GM23248 (cell line): ENCODE measurements around the gene HIPK2. TPM values are rescaled to one million over a fixed set of nuclear protein-coding genes. Genes with fewer than 3 reads are reported as not detected.
A peak's percentile ranks its signal among the peaks of the same experiment; 100 is the strongest.

Experiments used
- DNase-seq: peaks from one replicate; pipeline ENCODE4 v3.0.0-alpha.2; 2015
- H2AFZ ChIP-seq: fragments of 200-600 bp; sonication (generic); 2 replicates; pipeline ENCODE4 v1.6.1; 2016; ENCODE audit warnings: antibody characterized with exemption
- H3F3A ChIP-seq: fragments of 200-600 bp; sonication (generic); 2 replicates; pipeline ENCODE4 v1.6.1; 2016; ENCODE audit warnings: mild to moderate bottlenecking, antibody characterized with exemption, mixed run types; ENCODE audit not compliant: insufficient read depth
- H3K27ac ChIP-seq: fragments of 200-600 bp; sonication (generic); 2 replicates; pipeline ENCODE4 v1.5.1; 2016; ENCODE audit warnings: mild to moderate bottlenecking
- H3K27me3 ChIP-seq: fragments of 200-600 bp; sonication (generic); replicated peaks from 2 replicates; pipeline ENCODE4 v1.6.1; 2016; ENCODE audit warnings: mild to moderate bottlenecking; ENCODE audit not compliant: insufficient read depth
- H3K36me3 ChIP-seq: fragments of 200-600 bp; sonication (generic); 2 replicates; pipeline ENCODE4 v1.6.1; 2016; ENCODE audit warnings: low read depth, mild to moderate bottlenecking
- H3K4me1 ChIP-seq: fragments of 200-600 bp; sonication (generic); 2 replicates; pipeline ENCODE4 v1.6.1; 2016; ENCODE audit warnings: mild to moderate bottlenecking; ENCODE audit not compliant: insufficient read depth
- H3K4me2 ChIP-seq: fragments of 200-600 bp; sonication (generic); one replicate; pipeline ENCODE4 v1.6.1; 2016; ENCODE audit warnings: mild to moderate bottlenecking; ENCODE audit not compliant: unreplicated experiment
- H3K4me3 ChIP-seq: fragments of 200-600 bp; sonication (generic); 2 replicates; pipeline ENCODE4 v1.5.1; 2016; ENCODE audit warnings: mild to moderate bottlenecking
- H3K79me2 ChIP-seq: fragments of 200-600 bp; sonication (generic); 2 replicates; pipeline ENCODE4 v1.6.1; 2016; ENCODE audit warnings: mild to moderate bottlenecking; ENCODE audit not compliant: insufficient read depth
- H3K9ac ChIP-seq: fragments of 200-600 bp; sonication (generic); 2 replicates; pipeline ENCODE4 v1.6.1; 2016; ENCODE audit warnings: mild to moderate bottlenecking
- H3K9me2 ChIP-seq: fragments of 200-600 bp; sonication (generic); 2 replicates; pipeline ENCODE4 v1.6.1; 2016; ENCODE audit warnings: mixed run types, mild to moderate bottlenecking, moderate library complexity; ENCODE audit not compliant: insufficient read depth
- H3K9me3 ChIP-seq: fragments of 200-600 bp; sonication (generic); one replicate; pipeline ENCODE4 v1.6.1; 2017; ENCODE audit warnings: low read depth
- H4K20me1 ChIP-seq: fragments of 200-600 bp; sonication (generic); 2 replicates; pipeline ENCODE4 v1.6.0; 2016; ENCODE audit not compliant: insufficient read depth
- EZH2 ChIP-seq: fragments of 200-600 bp; sonication (generic); IDR thresholded peaks from 2 replicates; pipeline ENCODE4 v1.6.1; 2018; ENCODE audit warnings: antibody characterized with exemption, mild to moderate bottlenecking; ENCODE audit not compliant: insufficient read depth, poor library complexity, severe bottlenecking
- EZH2phosphoT487 ChIP-seq: fragments of 200-600 bp; sonication (generic); IDR thresholded peaks from 2 replicates; pipeline ENCODE4 v1.6.1; 2018; ENCODE audit warnings: antibody characterized with exemption, moderate library complexity, mild to moderate bottlenecking, low read depth; ENCODE audit not compliant: insufficient read depth
- WGBS, 2 experiments: methylation state at CpG; one replicate each; pipeline ENCODE4 v1.1.6; 2015 to 2017; ENCODE audit warnings: low lambda C conversion rate in 2 of 2, low coverage in 1 of 2; ENCODE audit errors: missing lambda C conversion rate in 2 of 2; 5-methylcytosine and 5-hydroxymethylcytosine counted together
- in situ Hi-C: fragments of 300-500 bp; cut with MboI; formaldehyde crosslinking; loops from 2 replicates; pipeline ENCODE4 v1.15.0; 2020
- polyA plus RNA-seq: library from polyadenylated mRNA; unstranded; fragments of >200 nt; fragmentation: Nextera tagmentation; extraction: Ambion mirVana; gene quantifications from 2 replicates; pipeline ENCODE4 v1.2.1, GENCODE V29; 2016
- total RNA-seq: library from RNA; depleted of rRNA; stranded (reverse); fragments of >200 nt; shearing (Covaris generic); gene quantifications from 2 replicates; pipeline ENCODE4 v1.2.3, GENCODE V29; 2014

Gene HIPK2
- total and polyA plus RNA-seq, 2 experiments from 2014 or later, result 4.7 to 7.9 TPM

DNA sequence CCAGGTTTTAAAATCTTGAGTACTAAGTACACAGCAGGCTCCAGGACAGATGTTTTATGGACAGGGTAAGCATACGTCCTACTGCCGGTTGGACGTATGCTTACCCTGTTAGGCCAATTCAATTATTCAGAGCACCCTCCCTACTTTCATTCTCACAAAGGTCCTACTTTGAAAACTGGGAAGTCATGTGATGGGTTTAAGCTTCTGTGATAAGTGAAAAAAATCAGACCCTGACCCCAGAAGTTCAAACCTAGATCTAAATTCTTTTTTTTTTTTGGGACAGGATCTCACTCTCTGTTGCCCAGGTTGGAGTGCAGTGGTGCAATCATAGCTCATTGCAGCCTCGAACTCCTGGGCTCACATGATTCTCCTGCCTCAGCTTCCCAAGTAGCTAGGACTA is 55.2 kb downstream of the HIPK2 start:
- in situ Hi-C loops, result no loop called here
- peaks cover 66% of the 10 kb centered on the region for H3K4me1 ChIP-seq
- no peak overlapping the region for H3K4me2 ChIP-seq
- TF ChIP-seq EZH2phosphoT487, result no peak
- no peak for TF ChIP-seq EZH2
- no peak overlapping the region for H3K27ac ChIP-seq
- no peak overlapping the region for H3K4me3 ChIP-seq
- peaks cover 89% of the 10 kb centered on the region for H3K79me2 ChIP-seq
- H3K9me3 ChIP-seq, result no peaks in the 10 kb centered on the region
- H4K20me1 ChIP-seq, result 0 out of 2 replicates have a peak, but pooled peaks cover 2% of the 10 kb centered on the region
- H3K27me3 ChIP-seq, result no peaks in the 10 kb centered on the region
- DNase-seq, result no peak
- no peaks in the 10 kb centered on the region for H3K9me2 ChIP-seq
- no peaks in the 10 kb centered on the region for H3K36me3 ChIP-seq
- 95 to 98% methylated on average over 4 of the region's 4 CpGs for WGBS, 2 experiments
- peaks cover 39% of the 10 kb centered on the region for H3F3A ChIP-seq
- no peak overlapping the region for H2AFZ ChIP-seq
- H3K9ac ChIP-seq, result no peak overlapping the region

GRCh38 chr7:139721821-139722220 is 56.0 kb downstream of the HIPK2 start:
- H3K27ac ChIP-seq, result no peak overlapping the region
- DNase-seq, result no peak
- H3K79me2 ChIP-seq, result peaks cover 97% of the 10 kb centered on the region

DNA sequence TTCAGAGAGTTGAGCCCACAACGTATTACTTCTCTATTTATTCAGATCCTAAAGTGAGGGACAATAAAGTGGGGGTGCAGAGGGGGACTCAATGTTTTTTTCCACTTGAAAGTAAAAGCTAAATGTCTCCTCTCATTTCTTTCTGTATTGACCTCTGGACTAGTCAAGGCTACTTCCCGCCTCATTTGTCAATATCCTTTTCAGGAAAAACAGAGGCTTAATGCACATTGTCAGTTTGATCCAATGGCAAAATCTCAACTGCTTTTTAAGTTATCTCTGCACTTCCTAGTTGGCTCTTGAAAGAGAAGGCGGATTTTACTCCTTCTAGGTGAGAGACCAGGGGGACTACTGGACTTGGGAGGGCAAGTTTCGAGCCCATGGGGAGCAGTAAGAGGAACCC is 56.4 kb downstream of the HIPK2 start:
- DNase-seq, result no peak
- Histone ChIP-seq H3K27me3 (no peaks in the 10 kb centered on the region), H3K9me3 (no peaks in the 10 kb centered on the region), H3K4me2 (no peak overlapping the region), H3F3A (peaks cover 29% of the 10 kb centered on the region), H4K20me1 (0 out of 2 replicates have a peak, but pooled peaks cover 2% of the 10 kb centered on the region), H3K9me2 (no peaks in the 10 kb centered on the region), H3K4me1 (peaks cover 54% of the 10 kb centered on the region), H3K4me3 (no peak overlapping the region), H2AFZ (no peak overlapping the region), H3K36me3 (no peaks in the 10 kb centered on the region), H3K27ac (no peak overlapping the region), H3K79me2 (peaks cover 97% of the 10 kb centered on the region), H3K9ac (no peak overlapping the region)
- in situ Hi-C loops, result no loop called here
- WGBS, 2 experiments, result 91 to 94% methylated on average over 4 of the region's 4 CpGs
- TF ChIP-seq EZH2phosphoT487, result no peak
- TF ChIP-seq EZH2, result no peak

More at GRCh38 chr7:139721821-139722220, 56.0 kb downstream of the HIPK2 start:
- in situ Hi-C loops, result no loop called here
- Histone ChIP-seq H3K4me3 (no peak overlapping the region), H3K9ac (no peak overlapping the region), H3K4me2 (no peak overlapping the region), H3K4me1 (peaks cover 58% of the 10 kb centered on the region), H3K36me3 (no peaks in the 10 kb centered on the region), H3K9me2 (no peaks in the 10 kb centered on the region), H3F3A (peaks cover 33% of the 10 kb centered on the region), H2AFZ (no peak overlapping the region), H3K27me3 (no peaks in the 10 kb centered on the region), H3K9me3 (no peaks in the 10 kb centered on the region), H4K20me1 (0 out of 2 replicates have a peak, but pooled peaks cover 2% of the 10 kb centered on the region)
- WGBS, 2 experiments, result 87 to 92% methylated on average over 2 of the region's 2 CpGs
- TF ChIP-seq EZH2phosphoT487 (no peak), EZH2 (no peak)

- no peaks in the 10 kb centered on the region for H3K9me3 ChIP-seq
- in situ Hi-C loops, result no loop called here
- H4K20me1 ChIP-seq, result 0 out of 2 replicates have a peak, but pooled peaks cover 2% of the 10 kb centered on the region
- H3F3A ChIP-seq, result peaks cover 22% of the 10 kb centered on the region; the same call in 1 of the 2 replicates
- 52 to 54% methylated on average over 12 of the region's 12 CpGs for WGBS, 2 experiments
- TF ChIP-seq EZH2phosphoT487, result no peak
- no peak for TF ChIP-seq EZH2
- no peaks in the 10 kb centered on the region for H3K9me2 ChIP-seq
- H3K79me2 ChIP-seq, result peaks cover 93% of the 10 kb centered on the region
- H3K9ac ChIP-seq, result no peak overlapping the region
- no peak overlapping the region for H2AFZ ChIP-seq
- peaks cover 48% of the 10 kb centered on the region for H3K4me1 ChIP-seq
- no peaks in the 10 kb centered on the region for H3K27me3 ChIP-seq
- H3K4me2 ChIP-seq, result peak overlapping the region; percentile 57
- peak; percentile 80 for DNase-seq
- H3K36me3 ChIP-seq, result peaks cover 6% of the 10 kb centered on the region; the same call in 1 of the 2 replicates
- H3K27ac ChIP-seq, result no peak overlapping the region
- H3K4me3 ChIP-seq, result no peak overlapping the region
Measured at GRCh38 chr7:139720705-139721231, 57.0 kb downstream of the HIPK2 start.

DNA sequence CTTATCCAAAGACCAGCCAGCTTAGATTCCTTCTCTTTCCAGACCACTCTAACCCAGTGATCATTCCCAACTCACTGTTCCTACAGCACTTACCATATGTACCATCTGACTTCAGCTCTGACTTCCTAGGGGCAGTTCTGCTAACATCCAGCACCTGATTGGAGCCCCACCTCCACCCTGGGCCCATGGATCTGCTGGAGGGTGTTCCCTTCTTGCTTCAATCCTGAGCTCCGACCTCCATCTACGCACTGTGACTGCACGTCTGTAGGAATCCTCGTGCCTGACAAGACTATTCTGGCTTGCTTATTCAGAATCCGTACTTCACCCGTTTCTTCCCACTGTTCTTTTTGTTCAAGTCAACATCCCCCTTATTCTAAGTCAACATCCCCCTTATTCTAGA is 57.6 kb downstream of the HIPK2 start:
- Histone ChIP-seq H3K4me3 (no peak overlapping the region), H2AFZ (no peak overlapping the region), H3K4me2 (peak overlapping the region; percentile 57), H3K9ac (no peak overlapping the region), H3K9me2 (no peaks in the 10 kb centered on the region), H4K20me1 (0 out of 2 replicates have a peak, but pooled peaks cover 2% of the 10 kb centered on the region), H3F3A (peaks cover 17% of the 10 kb centered on the region; the same call in 1 of the 2 replicates), H3K79me2 (peaks cover 93% of the 10 kb centered on the region), H3K36me3 (peaks cover 10% of the 10 kb centered on the region; the same call in 1 of the 2 replicates), H3K9me3 (no peaks in the 10 kb centered on the region), H3K27ac (no peak overlapping the region), H3K27me3 (no peaks in the 10 kb centered on the region), H3K4me1 (peaks cover 43% of the 10 kb centered on the region)
- TF ChIP-seq EZH2 (no peak), EZH2phosphoT487 (no peak)
- in situ Hi-C loops, result no loop called here
- WGBS, 2 experiments, result 95 to 98% methylated on average over 6 of the region's 6 CpGs
- DNase-seq, result no peak
